Large intestine (tissue), 3 donors: Measurements from ENCODE around the gene PLXNA2. TPM values are rescaled to one million over a fixed set of nuclear protein-coding genes. Genes with fewer than 3 reads are reported as not detected.

Experiments used
- DNase-seq, 2 donors: peaks; one replicate each; pipeline versions ENCODE4 v3.0.0 to v3.0.0-alpha.2; 2013
- H3K27ac ChIP-seq: one replicate; pipeline ENCODE4 v1.5.1; 2013; ENCODE audit warnings: low read length
- H3K27me3 ChIP-seq: 2 replicates; pipeline ENCODE4 v1.6.1; 2013; ENCODE audit warnings: low read length; ENCODE audit not compliant: control insufficient read depth, insufficient read depth
- H3K36me3 ChIP-seq: 2 replicates; pipeline ENCODE4 v1.6.1; 2013; ENCODE audit warnings: low read length; ENCODE audit not compliant: control insufficient read depth, insufficient read depth
- H3K4me1 ChIP-seq: one replicate; pipeline ENCODE4 v1.6.1; 2013; ENCODE audit warnings: low read length; ENCODE audit not compliant: control insufficient read depth, insufficient read depth
- H3K4me3 ChIP-seq: one replicate; pipeline ENCODE4 v1.5.1; 2013; ENCODE audit warnings: low read length
- H3K9me3 ChIP-seq: one replicate; pipeline ENCODE4 v1.6.1; 2013; ENCODE audit warnings: mild to moderate bottlenecking, low read depth, low read length, moderate library complexity; ENCODE audit not compliant: control insufficient read depth
- WGBS: methylation state at CpG from one replicate; pipeline ENCODE4 v1.1.5; 2013; ENCODE audit warnings: low lambda C conversion rate; ENCODE audit not compliant: insufficient coverage; 5-methylcytosine and 5-hydroxymethylcytosine counted together
- polyA plus RNA-seq: library from polyadenylated mRNA; unstranded; fragments of 120-200 nt; gene quantifications from one replicate; pipeline ENCODE4 v1.2.1, GENCODE V29; 2013

Gene PLXNA2
- polyA plus RNA-seq, 1 donor, result 11.7 TPM

- H3K27ac ChIP-seq, result no peak overlapping the region
- peaks cover 3% of the 10 kb centered on the region for H3K4me1 ChIP-seq
- no peak overlapping the region for H3K4me3 ChIP-seq
- DNase-seq, result peak in 1 of 2 donors; percentile 55
- H3K9me3 ChIP-seq, result no peaks in the 10 kb centered on the region
- peaks cover 40% of the 10 kb centered on the region for H3K36me3 ChIP-seq
- WGBS, result no CpG with 5 or more reads among the region's 8 CpGs
- peaks cover 10% of the 10 kb centered on the region for H3K27me3 ChIP-seq
Observed at GRCh38 chr1:208036106-208036808, 207.9 kb downstream of the PLXNA2 start.

- Histone ChIP-seq H3K9me3 (no peaks in the 10 kb centered on the region), H3K36me3 (peaks cover 41% of the 10 kb centered on the region), H3K27ac (no peak overlapping the region), H3K4me3 (no peak overlapping the region), H3K27me3 (peaks cover 7% of the 10 kb centered on the region), H3K4me1 (peaks cover 3% of the 10 kb centered on the region)
- no CpG with 5 or more reads among the region's 8 CpGs for WGBS
- no peak for DNase-seq
Observed at GRCh38 chr1:208034135-208034534, 210.0 kb downstream of the PLXNA2 start.

- Histone ChIP-seq H3K27me3 (peaks cover 10% of the 10 kb centered on the region), H3K4me1 (peaks cover 3% of the 10 kb centered on the region), H3K27ac (no peak overlapping the region), H3K4me3 (no peak overlapping the region), H3K9me3 (no peaks in the 10 kb centered on the region), H3K36me3 (peaks cover 37% of the 10 kb centered on the region)
- no peak for DNase-seq
- WGBS, result no CpG with 5 or more reads among the region's 10 CpGs
Observed at GRCh38 chr1:208033236-208033635, 210.9 kb downstream of the PLXNA2 start.

GRCh38 chr1:208031932-208032320 is 212.3 kb downstream of the PLXNA2 start:
- no peak for DNase-seq
- Histone ChIP-seq H3K27me3 (peaks cover 7% of the 10 kb centered on the region), H3K4me1 (peaks cover 3% of the 10 kb centered on the region), H3K9me3 (no peaks in the 10 kb centered on the region), H3K36me3 (peaks cover 39% of the 10 kb centered on the region), H3K4me3 (no peak overlapping the region), H3K27ac (no peak overlapping the region)
- no CpG with 5 or more reads among the region's 4 CpGs for WGBS

- peaks cover 41% of the 10 kb centered on the region for H3K36me3 ChIP-seq
- H3K27me3 ChIP-seq, result peaks cover 7% of the 10 kb centered on the region
- H3K9me3 ChIP-seq, result no peaks in the 10 kb centered on the region
- H3K4me3 ChIP-seq, result no peak overlapping the region
- H3K4me1 ChIP-seq, result no peaks in the 10 kb centered on the region
- no peak overlapping the region for H3K27ac ChIP-seq
- no peak for DNase-seq
- no CpG with 5 or more reads among the region's 10 CpGs for WGBS
Observed at GRCh38 chr1:208031316-208031931, 212.8 kb downstream of the PLXNA2 start.

GRCh38 chr1:208030288-208031091 is 213.7 kb downstream of the PLXNA2 start:
- no CpG with 5 or more reads among the region's 12 CpGs for WGBS
- H3K27ac ChIP-seq, result peak overlapping the region; percentile 37
- no peaks in the 10 kb centered on the region for H3K9me3 ChIP-seq
- peaks cover 42% of the 10 kb centered on the region for H3K36me3 ChIP-seq
- no peak overlapping the region for H3K4me3 ChIP-seq
- H3K27me3 ChIP-seq, result peaks cover 10% of the 10 kb centered on the region
- no peaks in the 10 kb centered on the region for H3K4me1 ChIP-seq
- DNase-seq, result peak; percentile 54 to 57

- peaks cover 42% of the 10 kb centered on the region for H3K36me3 ChIP-seq
- peaks cover 17% of the 10 kb centered on the region for H3K27me3 ChIP-seq
- WGBS, result 30% methylated on average over 2 of the region's 13 CpGs
- H3K9me3 ChIP-seq, result no peaks in the 10 kb centered on the region
- no peak overlapping the region for H3K4me3 ChIP-seq
- peak in 1 of 2 donors; percentile 30 for DNase-seq
- H3K27ac ChIP-seq, result peak overlapping the region; percentile 37
- H3K4me1 ChIP-seq, result no peaks in the 10 kb centered on the region
Observed at GRCh38 chr1:208029381-208030287, 214.6 kb downstream of the PLXNA2 start.

GRCh38 chr1:208028526-208028925 is 215.7 kb downstream of the PLXNA2 start:
- no peaks in the 10 kb centered on the region for H3K9me3 ChIP-seq
- DNase-seq, result no peak
- H3K36me3 ChIP-seq, result peaks cover 35% of the 10 kb centered on the region
- peaks cover 24% of the 10 kb centered on the region for H3K27me3 ChIP-seq
- no CpG with 5 or more reads among the region's 7 CpGs for WGBS
- no peak overlapping the region for H3K4me3 ChIP-seq
- no peak overlapping the region for H3K27ac ChIP-seq
- no peaks in the 10 kb centered on the region for H3K4me1 ChIP-seq

- no peak for DNase-seq
- peaks cover 29% of the 10 kb centered on the region for H3K36me3 ChIP-seq
- no CpG with 5 or more reads among the region's 11 CpGs for WGBS
Observed at GRCh38 chr1:208027861-208028260, 216.3 kb downstream of the PLXNA2 start.

More at GRCh38 chr1:208027861-208028260, 216.3 kb downstream of the PLXNA2 start:
- no peak overlapping the region for H3K27ac ChIP-seq
- H3K4me1 ChIP-seq, result no peaks in the 10 kb centered on the region
- peaks cover 31% of the 10 kb centered on the region for H3K27me3 ChIP-seq
- no peaks in the 10 kb centered on the region for H3K9me3 ChIP-seq
- no peak overlapping the region for H3K4me3 ChIP-seq
